Measurements from ENCODE around the gene WBP4. TPM values are rescaled to one million over a fixed set of nuclear protein-coding genes. Genes with fewer than 3 reads are reported as not detected.

WBP4 gene
- total and polyA plus RNA-seq, 7 donors = 18.1 to 37.0 (median 22.2) TPM

- no peak for DNase-seq
- no peak overlapping the region for H3K4me3 ChIP-seq
- intact Hi-C loops (cut with DNase I) = no loop called here
Observed at GRCh38 chr13:41107104-41107571, 45.8 kb downstream of the WBP4 start.

GRCh38 chr13:41107584-41108014, 46.3 kb downstream of the WBP4 start:
- ATAC-seq = no peak
- intact Hi-C loops (cut with DNase I) = no loop called here
- no peak for TF ChIP-seq CTCF (IDR thresholded peaks at IDR 0.05)
- Histone ChIP-seq H3K27me3 (ENCODE audit: insufficient read depth in 3 of 3, low read length in 2 of 3) (no peaks in the 10 kb centered on the region), H3K9me3 (no peaks in the 10 kb centered on the region), H3K27ac (no peak overlapping the region), H3K4me1 (no peaks in the 10 kb centered on the region), H3K36me3 (ENCODE audit: insufficient read depth in 1 of 2, low read depth in 1 of 2) (no peaks in the 10 kb centered on the region), H3K4me3 (no peak overlapping the region)
- no peak for DNase-seq
- 72 to 82% (median 80%) methylated on average over 7 of the region's 7 CpGs for WGBS, 3 donors

More at GRCh38 chr13:41107104-41107571, 45.8 kb downstream of the WBP4 start:
- no peak for TF ChIP-seq CTCF (IDR thresholded peaks at IDR 0.05)
- no peaks in the 10 kb centered on the region for H3K36me3 ChIP-seq (ENCODE audit: insufficient read depth in 1 of 2, low read depth in 1 of 2)
- H3K27me3 ChIP-seq (ENCODE audit: insufficient read depth in 3 of 3, low read length in 2 of 3) = no peaks in the 10 kb centered on the region
- no peaks in the 10 kb centered on the region for H3K4me1 ChIP-seq
- H3K9me3 ChIP-seq = no peaks in the 10 kb centered on the region
- WGBS, 3 donors = 61 to 72% (median 63%) methylated on average over 14 to 15 of the region's 15 CpGs
- no peak for ATAC-seq
- no peak overlapping the region for H3K27ac ChIP-seq

- intact Hi-C loops (cut with DNase I) = no loop called here
- WGBS, 3 donors = 90 to 91% (median 91%) methylated on average over 7 of the region's 7 CpGs
- H3K27ac ChIP-seq = no peak overlapping the region
- no peak for ATAC-seq
- no peaks in the 10 kb centered on the region for H3K27me3 ChIP-seq (ENCODE audit: insufficient read depth in 3 of 3, low read length in 2 of 3)
- no peak for DNase-seq
- no peak overlapping the region for H3K4me3 ChIP-seq
- H3K9me3 ChIP-seq = no peaks in the 10 kb centered on the region
- no peak for TF ChIP-seq CTCF (IDR thresholded peaks at IDR 0.05)
- no peaks in the 10 kb centered on the region for H3K4me1 ChIP-seq
- H3K36me3 ChIP-seq (ENCODE audit: insufficient read depth in 1 of 2, low read depth in 1 of 2) = no peaks in the 10 kb centered on the region
Observed at GRCh38 chr13:41111454-41111853, 50.1 kb downstream of the WBP4 start.

GRCh38 chr13:41117869-41118268, 56.6 kb downstream of the WBP4 start:
- no peak overlapping the region for H3K27ac ChIP-seq
- no peak for ATAC-seq
- intact Hi-C loops (cut with DNase I) = no loop called here

More at GRCh38 chr13:41117869-41118268, 56.6 kb downstream of the WBP4 start:
- no peaks in the 10 kb centered on the region for H3K27me3 ChIP-seq (ENCODE audit: insufficient read depth in 3 of 3, low read length in 2 of 3)
- H3K4me3 ChIP-seq = no peak overlapping the region
- H3K4me1 ChIP-seq = no peaks in the 10 kb centered on the region
- no peaks in the 10 kb centered on the region for H3K9me3 ChIP-seq
- DNase-seq = no peak
- no peak for TF ChIP-seq CTCF (IDR thresholded peaks at IDR 0.05)
- H3K36me3 ChIP-seq (ENCODE audit: insufficient read depth in 1 of 2, low read depth in 1 of 2) = no peaks in the 10 kb centered on the region
- 77 to 79% (median 77%) methylated on average over 4 of the region's 4 CpGs for WGBS, 3 donors
